Daoy (cell line): Measurements from ENCODE around the gene SPRTN. TPM values are rescaled to one million over a fixed set of nuclear protein-coding genes. Genes with fewer than 3 reads are reported as not detected.
"Not testable (repeated sequence)": the region's sequence is repeated elsewhere in the genome, so short reads cannot be mapped to it uniquely, and the experiment has no call there.

ENCODE experiments used
- DNase-seq: peaks from one replicate; pipeline ENCODE4 v3.0.0-alpha.2; 2015; ENCODE audit warnings: low read depth
- total RNA-seq: library from RNA; depleted of rRNA; stranded (reverse); fragments of >200 nt; shearing (Covaris generic); gene quantifications from 2 replicates; pipeline ENCODE4 v1.2.3, GENCODE V29; 2014

Gene SPRTN
- total RNA-seq, 1 experiment from 2014 or later, result 18.3 TPM

GRCh38 chr1:231335663-231336602, 2.2 kb upstream of the SPRTN start:
- no peak for DNase-seq

- DNase-seq, result no peak
Observed at GRCh38 chr1:231337043-231337471, 1.0 kb upstream of the SPRTN start.

- peak; percentile 99 for DNase-seq
Observed at GRCh38 chr1:231337472-231338269, 422 bp upstream of the SPRTN start, which contains the start of gene EXOC8. Gene EXOC8, minus strand, starts transcription at chr1:231337852. Its CDS starts 107 bp downstream, at chr1:231337745.

GRCh38 chr1:231340328-231341013, 2.4 kb downstream of the SPRTN start:
- DNase-seq, result no peak

- DNase-seq, result no peak
Observed at GRCh38 chr1:231347961-231348360, 9.9 kb downstream of the SPRTN start.

- DNase-seq, result no peak
Observed at GRCh38 chr1:231348442-231348841, 10.3 kb downstream of the SPRTN start.

- DNase-seq, result not testable (repeated sequence)
Observed at GRCh38 chr1:231348856-231349255, 10.8 kb downstream of the SPRTN start.

GRCh38 chr1:231351816-231352215, 13.7 kb downstream of the SPRTN start:
- DNase-seq, result no peak

GRCh38 chr1:231353086-231353485, 15.0 kb downstream of the SPRTN start:
- DNase-seq, result no peak

GRCh38 chr1:231354330-231355020, 16.4 kb downstream of the SPRTN start:
- no peak for DNase-seq

GRCh38 chr1:231355171-231355570, 17.1 kb downstream of the SPRTN start:
- DNase-seq, result no peak

- DNase-seq, result no peak
Observed at GRCh38 chr1:231357187-231357772, 19.2 kb downstream of the SPRTN start.

- peak; percentile 65 for DNase-seq
Observed at GRCh38 chr1:231357831-231358354, 19.8 kb downstream of the SPRTN start.

GRCh38 chr1:231359113-231359512, 21.0 kb downstream of the SPRTN start:
- peak; percentile 78 for DNase-seq

GRCh38 chr1:231362325-231362724, 24.2 kb downstream of the SPRTN start:
- DNase-seq, result no peak

- DNase-seq, result no peak
Observed at GRCh38 chr1:231363624-231364023, 25.5 kb downstream of the SPRTN start.

- DNase-seq, result no peak
Observed at GRCh38 chr1:231364192-231364591, 26.1 kb downstream of the SPRTN start.

- DNase-seq, result no peak
Observed at GRCh38 chr1:231369282-231369681, 31.2 kb downstream of the SPRTN start.

GRCh38 chr1:231372501-231372900, 34.4 kb downstream of the SPRTN start:
- no peak for DNase-seq

GRCh38 chr1:231374394-231374793, 36.3 kb downstream of the SPRTN start:
- DNase-seq, result no peak

GRCh38 chr1:231376101-231376500, 38.0 kb downstream of the SPRTN start:
- no peak for DNase-seq
